ENCODE measurements around the gene CCDC149. TPM values are rescaled to one million over a fixed set of nuclear protein-coding genes. Genes with fewer than 3 reads are reported as not detected.

CCDC149 gene
- total and polyA plus RNA-seq, 2 of the 8 experiments (the other 6 are each of a cell fraction or from before 2014, with no cell fraction given), result 2.2 to 5.6 TPM

GRCh38 chr4:24781999-24782745, 130.7 kb downstream of the CCDC149 start (continued):
- TF ChIP-seq NANOG (IDR thresholded peaks at IDR 0.05; ENCODE audit: insufficient read depth, low read depth, low read length, poor library complexity, severe bottlenecking) (no peak), TEAD4 (IDR thresholded peaks at IDR 0.05; ENCODE audit: low read depth, low read length) (no peak), HDAC6 (IDR thresholded peaks at IDR 0.05; ENCODE audit: low read depth, low read length) (no peak), GABPA (IDR thresholded peaks at IDR 0.05; ENCODE audit: borderline replicate concordance, insufficient read depth, low read length) (no peak), BRCA1 (IDR thresholded peaks at IDR 0.05; ENCODE audit: low read depth, low read length) (no peak), SP1 (IDR thresholded peaks at IDR 0.05; ENCODE audit: low read depth, low read length) (no peak), SAP30 (IDR thresholded peaks at IDR 0.05; ENCODE audit: insufficient read depth, insufficient replicate concordance, low read length) (no peak)
